ENCODE data around the gene SKA2. TPM values are rescaled to one million over a fixed set of nuclear protein-coding genes. Genes with fewer than 3 reads are reported as not detected.

Gene SKA2
- total RNA-seq (2022; extraction: Qiagen RNA extraction; ENCODE audit: low read depth), result 93.8 to 164 TPM (median 96.3 TPM) in 5 replicates

GRCh38 chr17:59154721-59155438 lies at the start of gene SKA2:
Gene SKA2, minus strand, starts transcription at chr17:59155186. Its CDS starts 23 bp downstream, at chr17:59155163.

GRCh38 chr17:59155439-59156177 lies 622 bp upstream of the SKA2 start, which contains the start of gene PRR11:
Gene PRR11, plus strand, starts transcription at chr17:59155746. Its CDS starts 14,007 bp downstream, at chr17:59169753.

GRCh38 chr17:59106463-59107305 lies 48.3 kb downstream of the SKA2 start, which contains the start of gene TRIM37:
Gene TRIM37, minus strand, starts transcription at chr17:59106880. Its CDS starts 419 bp downstream, at chr17:59106461.

Other genes starting within 250 kb of the SKA2 start
- gene TRIM37, start 48.3 kb downstream of the SKA2 start, total RNA-seq (2022; extraction: Qiagen RNA extraction; ENCODE audit: low read depth), result 20.6 to 26.2 TPM (median 22.2 TPM) in 5 replicates
- 45.6 to 58.7 TPM (median 56.4 TPM) in 5 replicates for gene PRR11, start 560 bp upstream of the SKA2 start, total RNA-seq (2022; extraction: Qiagen RNA extraction; ENCODE audit: low read depth)
- gene SMG8, start 54.8 kb upstream of the SKA2 start, total RNA-seq (2022; extraction: Qiagen RNA extraction; ENCODE audit: low read depth), result 26.4 to 32.7 TPM (median 27.9 TPM) in 5 replicates
- 0.81 to 1.3 TPM (median 0.98 TPM) in 5 replicates for gene GDPD1, start 65.3 kb upstream of the SKA2 start, total RNA-seq (2022; extraction: Qiagen RNA extraction; ENCODE audit: low read depth)
- gene YPEL2, start 176.5 kb upstream of the SKA2 start, total RNA-seq (2022; extraction: Qiagen RNA extraction; ENCODE audit: low read depth), result 1.6 to 3.4 TPM (median 3.2 TPM) in 5 replicates